Measurements from ENCODE around the gene SCUBE1.

The SCUBE1 gene

DNA sequence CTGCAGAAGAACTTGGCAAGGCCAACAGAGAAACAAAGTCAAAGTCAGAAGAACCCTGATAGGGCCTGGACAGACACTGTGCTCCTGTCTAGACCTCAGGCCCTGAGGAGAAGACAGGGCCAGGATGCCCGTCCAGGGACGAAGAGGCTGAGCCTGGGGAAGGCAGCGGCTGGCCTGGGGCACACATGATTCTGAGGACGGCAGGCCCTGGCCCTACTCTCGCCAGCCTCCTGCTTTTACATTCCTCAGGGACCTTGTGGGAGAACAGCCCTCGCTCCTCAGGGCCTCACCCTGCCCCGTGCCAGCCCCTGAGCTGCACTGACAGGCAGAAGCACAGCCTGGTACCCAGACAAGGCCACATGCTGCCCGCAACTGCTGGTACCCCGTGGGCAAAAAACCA is 112.6 kb downstream of the SCUBE1 start:
- Histone ChIP-seq H3K4ac (ENCODE audit: low read depth, low read length) (no peak overlapping the region), H2AFZ (ENCODE audit: insufficient read depth, low read length, poor library complexity) (no peak overlapping the region), H3K27me3 (ENCODE audit: insufficient read depth, low read length) (no peaks in the 10 kb centered on the region), H4K91ac (ENCODE audit: low read depth, low read length) (no peak overlapping the region), H3K79me1 (ENCODE audit: low read length) (no peaks in the 10 kb centered on the region), H2BK12ac (ENCODE audit: low read length) (no peak overlapping the region), H3K9me3 (ENCODE audit: insufficient read depth, low read depth, low read length) (peaks cover 2% of the 10 kb centered on the region), H3K4me1 (ENCODE audit: control insufficient read depth in 1 of 2, insufficient read depth in 2 of 2, low read length in 2 of 2) (peaks cover 4 to 6% of the 10 kb centered on the region in 2 experiments), H3K23ac (ENCODE audit: low read length) (no peak overlapping the region), H3K79me2 (ENCODE audit: control insufficient read depth, insufficient read depth, low read length, poor library complexity) (no peaks in the 10 kb centered on the region), H2BK120ac (ENCODE audit: insufficient read depth, low read length, poor library complexity) (no peak overlapping the region), H3K9ac (ENCODE audit: low read length) (no peak overlapping the region), H3K4me3 (ENCODE audit: low read depth, low read length) (no peak overlapping the region), H2BK5ac (ENCODE audit: low read depth, low read length, poor library complexity) (no peak overlapping the region), H3K27ac (ENCODE audit: low read depth, low read length) (no peak overlapping the region), H4K8ac (ENCODE audit: low read depth, low read length) (no peak overlapping the region), H3K14ac (ENCODE audit: low read length) (no peak overlapping the region), H3K18ac (ENCODE audit: low read length) (no peak overlapping the region), H3K4me2 (ENCODE audit: low read length) (no peak overlapping the region), H2AK5ac (ENCODE audit: low read length) (no peak overlapping the region), H4K12ac (ENCODE audit: low read depth, low read length) (no peak overlapping the region), H3K36me3 (ENCODE audit: control insufficient read depth in 1 of 2, insufficient read depth in 2 of 2, low read length in 2 of 2) (no peaks in the 10 kb centered on the region)
- DNase-seq, result no peak
- no CpG with 5 or more reads among the region's 9 CpGs for WGBS (ENCODE audit: extremely low coverage, insufficient coverage, insufficient read length)

GRCh38 chr22:43228863-43229262 is 114.3 kb downstream of the SCUBE1 start:
- H4K12ac ChIP-seq (ENCODE audit: low read depth, low read length), result no peak overlapping the region
- H3K79me2 ChIP-seq (ENCODE audit: control insufficient read depth, insufficient read depth, low read length, poor library complexity), result no peaks in the 10 kb centered on the region
- H3K23ac ChIP-seq (ENCODE audit: low read length), result no peak overlapping the region
- H2AFZ ChIP-seq (ENCODE audit: insufficient read depth, low read length, poor library complexity), result no peak overlapping the region
- DNase-seq, result no peak
- no peak overlapping the region for H4K91ac ChIP-seq (ENCODE audit: low read depth, low read length)
- H3K9ac ChIP-seq (ENCODE audit: low read length), result no peak overlapping the region
- H2BK120ac ChIP-seq (ENCODE audit: insufficient read depth, low read length, poor library complexity), result no peak overlapping the region
- peaks cover 0 to 2% of the 10 kb centered on the region in 2 experiments for H3K4me1 ChIP-seq (ENCODE audit: control insufficient read depth in 1 of 2, insufficient read depth in 2 of 2, low read length in 2 of 2)
- no CpG with 5 or more reads among the region's 19 CpGs for WGBS (ENCODE audit: extremely low coverage, insufficient coverage, insufficient read length)
- H3K27me3 ChIP-seq (ENCODE audit: insufficient read depth, low read length), result no peaks in the 10 kb centered on the region
- H2BK12ac ChIP-seq (ENCODE audit: low read length), result no peak overlapping the region
- H4K8ac ChIP-seq (ENCODE audit: low read depth, low read length), result no peak overlapping the region
- H3K36me3 ChIP-seq (ENCODE audit: control insufficient read depth in 1 of 2, insufficient read depth in 2 of 2, low read length in 2 of 2), result no peaks in the 10 kb centered on the region
- no peak overlapping the region for H3K27ac ChIP-seq (ENCODE audit: low read depth, low read length)
- peaks cover 2% of the 10 kb centered on the region for H3K9me3 ChIP-seq (ENCODE audit: insufficient read depth, low read depth, low read length)
- H3K4me3 ChIP-seq (ENCODE audit: low read depth, low read length), result no peak overlapping the region
- no peak overlapping the region for H2AK5ac ChIP-seq (ENCODE audit: low read length)
- no peak overlapping the region for H3K4ac ChIP-seq (ENCODE audit: low read depth, low read length)
- H3K14ac ChIP-seq (ENCODE audit: low read length), result no peak overlapping the region
- no peaks in the 10 kb centered on the region for H3K79me1 ChIP-seq (ENCODE audit: low read length)
- no peak overlapping the region for H3K4me2 ChIP-seq (ENCODE audit: low read length)
- H2BK5ac ChIP-seq (ENCODE audit: low read depth, low read length, poor library complexity), result no peak overlapping the region
- no peak overlapping the region for H3K18ac ChIP-seq (ENCODE audit: low read length)

- Histone ChIP-seq H3K36me3 (ENCODE audit: control insufficient read depth in 1 of 2, insufficient read depth in 2 of 2, low read length in 2 of 2) (no peaks in the 10 kb centered on the region), H3K4me3 (ENCODE audit: low read depth, low read length) (no peak overlapping the region), H4K12ac (ENCODE audit: low read depth, low read length) (no peak overlapping the region), H3K23ac (ENCODE audit: low read length) (no peak overlapping the region), H2BK12ac (ENCODE audit: low read length) (no peak overlapping the region), H3K27ac (ENCODE audit: low read depth, low read length) (no peak overlapping the region), H3K18ac (ENCODE audit: low read length) (no peak overlapping the region), H3K4ac (ENCODE audit: low read depth, low read length) (no peak overlapping the region), H3K9me3 (ENCODE audit: insufficient read depth, low read depth, low read length) (peaks cover 2% of the 10 kb centered on the region), H3K4me1 (ENCODE audit: control insufficient read depth in 1 of 2, insufficient read depth in 2 of 2, low read length in 2 of 2) (peaks cover 0 to 2% of the 10 kb centered on the region in 2 experiments), H3K79me1 (ENCODE audit: low read length) (no peaks in the 10 kb centered on the region), H2BK5ac (ENCODE audit: low read depth, low read length, poor library complexity) (no peak overlapping the region), H3K9ac (ENCODE audit: low read length) (no peak overlapping the region), H2AK5ac (ENCODE audit: low read length) (no peak overlapping the region), H3K4me2 (ENCODE audit: low read length) (no peak overlapping the region), H3K27me3 (ENCODE audit: insufficient read depth, low read length) (no peaks in the 10 kb centered on the region), H2AFZ (ENCODE audit: insufficient read depth, low read length, poor library complexity) (no peak overlapping the region), H2BK120ac (ENCODE audit: insufficient read depth, low read length, poor library complexity) (no peak overlapping the region), H3K14ac (ENCODE audit: low read length) (no peak overlapping the region), H4K91ac (ENCODE audit: low read depth, low read length) (no peak overlapping the region), H3K79me2 (ENCODE audit: control insufficient read depth, insufficient read depth, low read length, poor library complexity) (no peaks in the 10 kb centered on the region), H4K8ac (ENCODE audit: low read depth, low read length) (no peak overlapping the region)
- no peak for DNase-seq
- no CpG with 5 or more reads among the region's 8 CpGs for WGBS (ENCODE audit: extremely low coverage, insufficient coverage, insufficient read length)
Measured at GRCh38 chr22:43228330-43228729, 114.8 kb downstream of the SCUBE1 start.

- Histone ChIP-seq H3K14ac (ENCODE audit: low read length) (no peak overlapping the region), H4K8ac (ENCODE audit: low read depth, low read length) (no peak overlapping the region), H3K18ac (ENCODE audit: low read length) (no peak overlapping the region), H3K4me1 (ENCODE audit: control insufficient read depth in 1 of 2, insufficient read depth in 2 of 2, low read length in 2 of 2) (peaks cover 0 to 2% of the 10 kb centered on the region in 2 experiments), H4K12ac (ENCODE audit: low read depth, low read length) (no peak overlapping the region), H3K4me3 (ENCODE audit: low read depth, low read length) (no peak overlapping the region), H3K4me2 (ENCODE audit: low read length) (no peak overlapping the region), H3K23ac (ENCODE audit: low read length) (no peak overlapping the region), H3K79me2 (ENCODE audit: control insufficient read depth, insufficient read depth, low read length, poor library complexity) (no peaks in the 10 kb centered on the region), H3K27ac (ENCODE audit: low read depth, low read length) (no peak overlapping the region), H3K36me3 (ENCODE audit: control insufficient read depth in 1 of 2, insufficient read depth in 2 of 2, low read length in 2 of 2) (no peaks in the 10 kb centered on the region), H2BK120ac (ENCODE audit: insufficient read depth, low read length, poor library complexity) (no peak overlapping the region), H2BK12ac (ENCODE audit: low read length) (no peak overlapping the region), H3K4ac (ENCODE audit: low read depth, low read length) (no peak overlapping the region), H2AFZ (ENCODE audit: insufficient read depth, low read length, poor library complexity) (no peak overlapping the region), H2AK5ac (ENCODE audit: low read length) (no peak overlapping the region), H3K79me1 (ENCODE audit: low read length) (no peaks in the 10 kb centered on the region), H3K27me3 (ENCODE audit: insufficient read depth, low read length) (no peaks in the 10 kb centered on the region), H3K9me3 (ENCODE audit: insufficient read depth, low read depth, low read length) (peaks cover 2% of the 10 kb centered on the region), H4K91ac (ENCODE audit: low read depth, low read length) (no peak overlapping the region), H2BK5ac (ENCODE audit: low read depth, low read length, poor library complexity) (no peak overlapping the region), H3K9ac (ENCODE audit: low read length) (no peak overlapping the region)
- no CpG with 5 or more reads among the region's 17 CpGs for WGBS (ENCODE audit: extremely low coverage, insufficient coverage, insufficient read length)
- DNase-seq, result no peak
Measured at GRCh38 chr22:43227239-43227630, 115.9 kb downstream of the SCUBE1 start.
